Neural cell (in vitro differentiated cells): ENCODE data around the gene MKNK1. TPM values are rescaled to one million over a fixed set of nuclear protein-coding genes. Genes with fewer than 3 reads are reported as not detected.

ENCODE experiments used
- H2AFZ ChIP-seq: fragments of 200-600, 300-800 bp; sonication (generic), shearing (Covaris generic); 2 replicates; pipeline ENCODE4 v1.6.0; 2014; ENCODE audit warnings: low read depth, mild to moderate bottlenecking, antibody characterized with exemption, low read length, moderate library complexity
- H3F3A ChIP-seq: fragments of 200-600 bp; shearing (Covaris generic); 2 replicates; pipeline ENCODE4 v1.6.1; 2016; ENCODE audit warnings: mild to moderate bottlenecking, moderate library complexity, mixed read lengths, antibody characterized with exemption, low read length; ENCODE audit not compliant: insufficient read depth, poor library complexity, severe bottlenecking
- H3K27ac ChIP-seq: fragments of 200-600, 300-800 bp; sonication (generic), shearing (Covaris generic); 2 replicates; pipeline ENCODE4 v1.5.1; 2014; ENCODE audit warnings: mild to moderate bottlenecking, low read length, moderate library complexity
- H3K27me3 ChIP-seq: fragments of 300-800, 200-600 bp; sonication (generic), shearing (Covaris generic); 2 replicates; pipeline ENCODE4 v1.6.0; 2014; ENCODE audit warnings: mild to moderate bottlenecking, low read depth, low read length, moderate library complexity; ENCODE audit not compliant: insufficient read depth
- H3K36me3 ChIP-seq: fragments of 300-800, 200-600 bp; sonication (generic), shearing (Covaris generic); 2 replicates; pipeline ENCODE4 v1.5.1; 2014; ENCODE audit warnings: mild to moderate bottlenecking, antibody characterized with exemption, low read length, moderate library complexity; ENCODE audit not compliant: insufficient read depth
- H3K4me2 ChIP-seq: fragments of 300-800, 200-600 bp; sonication (generic), shearing (Covaris generic); 2 replicates; pipeline ENCODE4 v1.6.0; 2014; ENCODE audit warnings: mild to moderate bottlenecking, low read length
- H3K4me3 ChIP-seq: fragments of 300-800, 200-600 bp; sonication (generic), shearing (Covaris generic); 2 replicates; pipeline ENCODE4 v1.5.1; 2014; ENCODE audit warnings: mild to moderate bottlenecking, low read length, moderate library complexity
- H3K79me2 ChIP-seq: fragments of 200-600 bp; shearing (Covaris generic); replicated peaks from 2 replicates; pipeline ENCODE4 v1.6.0; 2014; ENCODE audit warnings: mild to moderate bottlenecking, low read length, moderate library complexity; ENCODE audit not compliant: insufficient read depth
- H3K9ac ChIP-seq: fragments of 300-800, 200-600 bp; sonication (generic), shearing (Covaris generic); 2 replicates; pipeline ENCODE4 v1.6.1; 2016; ENCODE audit warnings: mild to moderate bottlenecking, low read length, mixed read lengths
- H3K9me2 ChIP-seq: fragments of 200-600 bp; shearing (Covaris generic); 2 replicates; pipeline ENCODE4 v1.6.1; 2016; ENCODE audit warnings: mild to moderate bottlenecking, low read length, mixed read lengths; ENCODE audit not compliant: insufficient read depth
- H3K9me3 ChIP-seq: fragments of 200-600, 300-800 bp; sonication (generic), shearing (Covaris generic); 2 replicates; pipeline ENCODE4 v1.6.1; 2016; ENCODE audit warnings: mild to moderate bottlenecking, mixed run types, low read length, moderate library complexity, mixed read lengths
- H4K20me1 ChIP-seq: fragments of 200-600 bp; shearing (Covaris generic); 2 replicates; pipeline ENCODE4 v1.6.1; 2016; ENCODE audit warnings: mild to moderate bottlenecking, mixed run types; ENCODE audit not compliant: insufficient read depth
- CTCF ChIP-seq: fragments of 450-650 bp; IDR thresholded peaks from 2 replicates; pipeline ENCODE4 v1.5.1; 2014; ENCODE audit warnings: antibody characterized with exemption, mild to moderate bottlenecking, moderate library complexity; ENCODE audit not compliant: poor library complexity, severe bottlenecking
- EP300 ChIP-seq: fragments of 450-650 bp; conservative IDR thresholded peaks from 2 replicates; pipeline ENCODE4 v1.6.1; 2014; ENCODE audit warnings: antibody characterized with exemption, mild to moderate bottlenecking, moderate library complexity; ENCODE audit not compliant: poor library complexity, severe bottlenecking
- EZH2 ChIP-seq: fragments of 200-600, 300-800 bp; shearing (Covaris generic), sonication (generic); IDR thresholded peaks from 2 replicates; pipeline ENCODE4 v1.6.1; 2014; ENCODE audit warnings: antibody characterized with exemption, low read length, borderline replicate concordance, mild to moderate bottlenecking; ENCODE audit not compliant: insufficient read depth, poor library complexity, severe bottlenecking
- MXI1 ChIP-seq: fragments of 450-650 bp; conservative IDR thresholded peaks from 2 replicates; pipeline ENCODE4 v1.6.1; 2014; ENCODE audit warnings: antibody characterized with exemption, mild to moderate bottlenecking; ENCODE audit not compliant: poor library complexity, severe bottlenecking
- POLR2AphosphoS5 ChIP-seq: IDR thresholded peaks from 2 replicates; pipeline ENCODE4 v1.6.1; 2012
- RAD21 ChIP-seq: fragments of 450-650 bp; conservative IDR thresholded peaks from 2 replicates; pipeline ENCODE4 v1.6.1; 2014; ENCODE audit warnings: antibody characterized with exemption, mild to moderate bottlenecking, moderate library complexity
- REST ChIP-seq: IDR thresholded peaks from 2 replicates; pipeline ENCODE4 v1.6.1; 2012; ENCODE audit warnings: borderline replicate concordance
- SMC3 ChIP-seq: fragments of 450-650 bp; conservative IDR thresholded peaks from 2 replicates; pipeline ENCODE4 v1.6.1; 2014; ENCODE audit warnings: antibody characterized with exemption, mild to moderate bottlenecking, moderate library complexity; ENCODE audit not compliant: poor library complexity
- TAF1 ChIP-seq: IDR thresholded peaks from 2 replicates; pipeline ENCODE4 v1.6.1; 2012; ENCODE audit warnings: low read depth
- polyA plus RNA-seq: library from polyadenylated mRNA; depleted of rRNA; stranded (reverse); fragments of >200 nt; gene quantifications from 2 replicates; pipeline ENCODE4 v1.2.3, GENCODE V29; 2014

MKNK1 gene
- polyA plus RNA-seq, 1 donor from 2014 or later: 9.6 TPM

DNA sequence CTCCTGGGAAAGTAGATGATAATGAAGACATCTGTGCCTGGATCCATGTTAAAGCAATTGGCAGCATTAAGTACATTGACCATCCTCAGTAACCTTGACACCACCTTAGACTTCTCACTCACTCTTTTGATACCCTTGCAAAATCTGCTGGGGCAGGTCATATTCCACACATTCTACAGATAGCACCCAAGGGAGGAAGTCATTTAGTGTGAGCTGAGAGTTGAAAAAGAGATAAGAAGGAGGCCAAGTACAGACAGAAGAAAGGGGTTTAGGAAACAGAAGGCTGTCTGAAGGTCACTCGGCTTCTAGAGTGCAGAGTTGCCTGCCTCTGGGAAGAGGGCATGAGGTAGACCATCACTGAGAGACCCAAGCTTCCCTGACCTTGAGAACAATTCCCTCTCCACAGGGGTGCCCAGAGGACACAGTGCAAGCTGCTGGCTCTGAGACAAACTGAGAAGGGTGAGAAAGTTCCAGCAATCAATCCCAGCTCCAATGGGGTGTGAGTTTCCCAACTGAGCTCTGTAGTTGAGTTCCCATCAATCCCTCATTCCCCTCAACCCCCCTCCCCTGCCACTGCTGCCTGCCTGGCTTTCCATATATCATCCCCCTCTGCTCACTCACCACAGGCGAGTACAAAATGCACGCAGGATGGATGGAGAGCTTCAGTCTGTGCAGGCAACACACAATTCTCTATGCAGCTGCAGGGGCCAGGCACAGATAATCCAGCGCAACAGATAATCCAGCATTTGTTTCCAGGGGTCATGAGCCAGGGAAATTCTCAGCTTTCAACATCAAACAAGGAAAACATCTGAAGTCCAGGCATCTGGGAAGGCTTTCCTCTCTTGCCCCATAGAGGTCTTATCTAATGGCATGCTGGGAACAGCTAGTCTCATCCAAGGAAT lies 19.9 kb upstream of the MKNK1 start:
- Histone ChIP-seq H3K4me3 (no peak overlapping the region), H3K36me3 (no peaks in the 10 kb centered on the region), H3K9ac (no peak overlapping the region), H3K79me2 (no peaks in the 10 kb centered on the region), H3K9me3 (no peaks in the 10 kb centered on the region), H4K20me1 (no peaks in the 10 kb centered on the region), H3K9me2 (no peaks in the 10 kb centered on the region), H3K4me2 (no peak overlapping the region), H3F3A (no peaks in the 10 kb centered on the region), H3K27me3 (no peaks in the 10 kb centered on the region), H3K27ac (no peak overlapping the region), H2AFZ (no peak overlapping the region)
- TF ChIP-seq EP300: no peak
- no peak for TF ChIP-seq POLR2AphosphoS5
- TF ChIP-seq MXI1: no peak
- TF ChIP-seq SMC3: no peak
- TF ChIP-seq EZH2: no peak
- no peak for TF ChIP-seq CTCF
- TF ChIP-seq REST: no peak
- TF ChIP-seq RAD21: no peak
- no peak for TF ChIP-seq TAF1

DNA sequence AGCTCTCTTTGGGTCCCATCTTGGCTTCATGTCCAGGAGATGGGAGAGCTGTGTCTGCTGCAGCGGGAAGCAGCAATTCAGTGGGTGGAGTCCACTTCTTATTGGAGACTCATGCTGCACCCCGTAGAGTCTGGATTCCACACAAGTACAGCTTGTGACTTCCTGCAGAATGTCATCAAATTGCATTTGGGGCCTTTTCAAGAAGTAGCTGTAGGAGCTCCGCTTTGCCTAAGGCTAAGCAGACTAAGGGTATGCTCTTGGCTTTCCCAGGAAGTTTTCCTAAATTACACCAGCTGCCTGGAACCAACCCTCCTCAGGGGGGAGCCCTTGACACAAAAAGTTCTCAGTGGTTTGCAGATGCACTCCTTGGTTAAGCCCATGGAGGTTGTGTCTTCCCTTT lies 18.3 kb upstream of the MKNK1 start:
- no peak overlapping the region for H3K9ac ChIP-seq
- no peaks in the 10 kb centered on the region for H3K9me3 ChIP-seq
- TF ChIP-seq MXI1 (no peak), CTCF (no peak), EP300 (no peak), TAF1 (no peak), REST (no peak), EZH2 (no peak), SMC3 (no peak), RAD21 (no peak), POLR2AphosphoS5 (no peak)
- H2AFZ ChIP-seq: no peak overlapping the region
- H3K9me2 ChIP-seq: no peaks in the 10 kb centered on the region
- no peak overlapping the region for H3K4me2 ChIP-seq
- no peak overlapping the region for H3K27ac ChIP-seq
- H3K36me3 ChIP-seq: no peaks in the 10 kb centered on the region
- no peaks in the 10 kb centered on the region for H4K20me1 ChIP-seq
- peaks cover 7% of the 10 kb centered on the region for H3K27me3 ChIP-seq
- H3F3A ChIP-seq: no peaks in the 10 kb centered on the region
- no peak overlapping the region for H3K4me3 ChIP-seq
- no peaks in the 10 kb centered on the region for H3K79me2 ChIP-seq
